ENCODE results near the gene CDC42EP2.

The CDC42EP2 gene

DNA sequence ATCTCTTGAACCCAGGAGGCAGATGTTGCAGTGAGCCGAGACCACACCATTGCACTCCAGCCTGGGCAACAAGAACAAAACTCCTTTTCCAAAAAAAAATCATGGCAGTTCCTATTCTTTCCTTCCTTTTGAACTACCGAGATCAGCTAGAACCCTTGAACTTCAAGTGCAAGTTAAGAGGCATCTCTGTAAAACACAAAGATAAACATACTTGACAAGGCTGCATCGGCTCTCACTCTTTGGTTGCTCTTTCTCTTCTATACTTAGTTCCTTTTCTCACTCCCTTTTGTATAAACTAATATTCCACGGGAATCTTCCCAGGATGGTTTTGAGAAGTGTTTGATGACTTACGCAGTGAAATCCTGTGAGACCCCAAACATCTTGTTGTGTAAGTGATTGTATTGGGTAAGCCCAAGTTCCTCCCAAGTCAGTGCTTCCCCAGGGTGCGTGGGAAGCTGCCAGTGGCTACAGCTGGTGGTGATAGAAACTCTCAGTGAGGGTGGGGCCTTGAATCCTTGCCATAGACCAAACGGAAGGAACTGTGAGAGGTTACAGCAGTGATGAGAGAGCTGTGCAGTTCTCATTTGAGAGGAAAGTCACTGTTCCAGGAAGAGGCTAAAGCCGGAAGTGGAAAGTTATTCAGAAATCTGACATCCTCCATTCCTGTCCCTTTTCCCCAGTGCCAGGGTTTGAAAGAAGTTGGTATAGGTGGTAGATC is 24.1 kb upstream of the CDC42EP2 start:
- H2AFZ ChIP-seq (ENCODE audit: low read depth, low read length), result no peak overlapping the region
- H2BK15ac ChIP-seq (ENCODE audit: low read depth, poor library complexity, severe bottlenecking), result no peak overlapping the region
- 16% methylated on average over 6 of the region's 8 CpGs for WGBS
- H2AK5ac ChIP-seq (ENCODE audit: low read length, severe bottlenecking), result no peak overlapping the region
- no peaks in the 10 kb centered on the region for H3K9me3 ChIP-seq (ENCODE audit: control insufficient read depth, low read length)
- H3K14ac ChIP-seq (ENCODE audit: low read length in 2 of 2), result no peak overlapping the region
- peaks cover 19 to 38% of the 10 kb centered on the region in 2 experiments for H3K36me3 ChIP-seq (ENCODE audit: control insufficient read depth in 1 of 2, insufficient read depth in 2 of 2, low read depth in 1 of 2, low read length in 2 of 2)
- H3K27ac ChIP-seq (ENCODE audit: low read length, poor library complexity, severe bottlenecking), result peak overlapping the region; percentile 97
- H3K9ac ChIP-seq (ENCODE audit: low read length), result peak overlapping the region; percentile 83
- H3K4me1 ChIP-seq (ENCODE audit: control insufficient read depth, insufficient read depth, low read depth, low read length), result peaks cover 13% of the 10 kb centered on the region
- peak overlapping the region; percentile 74 for H2BK120ac ChIP-seq (ENCODE audit: low read depth, low read length)
- peak; percentile 100 for DNase-seq
- H2BK5ac ChIP-seq (ENCODE audit: low read depth, low read length, poor library complexity, severe bottlenecking), result no peak overlapping the region
- no peak overlapping the region for H4K91ac ChIP-seq (ENCODE audit: low read length)
- no peak overlapping the region for H3K23ac ChIP-seq (ENCODE audit: low read length in 2 of 2)
- peak overlapping the region; percentile 78 for H4K8ac ChIP-seq (ENCODE audit: low read length)
- H3K4me3 ChIP-seq (ENCODE audit: insufficient read depth in 1 of 2, low read depth in 1 of 2, low read length in 2 of 2), result peak overlapping the region in 1 of 2 experiments; percentile 52
- peak overlapping the region in 1 of 2 experiments; percentile 79 for H3K18ac ChIP-seq (ENCODE audit: low read depth in 1 of 2, low read length in 2 of 2)
- no peaks in the 10 kb centered on the region for H3K27me3 ChIP-seq (ENCODE audit: control insufficient read depth in 1 of 2, insufficient read depth in 1 of 2, low read length in 2 of 2)
- no peak overlapping the region for H3K4ac ChIP-seq (ENCODE audit: low read depth in 1 of 2, low read length in 2 of 2)
- peaks cover 4% of the 10 kb centered on the region for H3K79me1 ChIP-seq (replicated peaks; ENCODE audit: low read length, poor library complexity, severe bottlenecking)
- H3K4me2 ChIP-seq (ENCODE audit: low read length, poor library complexity, severe bottlenecking), result no peak overlapping the region
- no peak overlapping the region for H2BK12ac ChIP-seq (ENCODE audit: low read length in 2 of 2)

DNA sequence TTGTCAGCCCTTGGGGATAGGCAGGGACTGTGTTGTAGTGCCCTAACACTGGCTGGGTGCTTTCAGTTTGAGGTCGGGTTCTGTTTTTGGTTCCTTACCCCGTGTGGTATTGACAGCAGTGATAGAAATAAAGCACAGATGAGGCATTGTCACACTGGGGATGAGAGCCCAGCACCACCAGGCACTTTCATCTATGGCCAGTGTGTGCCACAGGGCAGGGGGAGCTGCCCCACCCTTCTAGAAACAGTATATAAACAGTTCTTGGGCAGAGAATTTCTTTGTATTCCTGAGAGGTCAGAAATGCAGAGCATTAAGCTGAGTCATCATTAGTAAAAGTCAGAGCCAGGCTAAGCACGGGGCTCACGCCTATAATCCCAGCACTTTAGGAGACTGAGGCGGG is 23.1 kb upstream of the CDC42EP2 start:
- H2BK120ac ChIP-seq (ENCODE audit: low read depth, low read length), result peak overlapping the region; percentile 74
- no peaks in the 10 kb centered on the region for H3K27me3 ChIP-seq (ENCODE audit: control insufficient read depth in 1 of 2, insufficient read depth in 1 of 2, low read length in 2 of 2)
- H3K36me3 ChIP-seq (ENCODE audit: control insufficient read depth in 1 of 2, insufficient read depth in 2 of 2, low read depth in 1 of 2, low read length in 2 of 2), result peaks cover 23 to 41% of the 10 kb centered on the region in 2 experiments
- no peak overlapping the region for H2BK15ac ChIP-seq (ENCODE audit: low read depth, poor library complexity, severe bottlenecking)
- H3K4ac ChIP-seq (ENCODE audit: low read depth in 1 of 2, low read length in 2 of 2), result peak overlapping the region; percentile 51 to 92
- H3K27ac ChIP-seq (ENCODE audit: low read length, poor library complexity, severe bottlenecking), result peak overlapping the region; percentile 97
- H3K4me2 ChIP-seq (ENCODE audit: low read length, poor library complexity, severe bottlenecking), result peak overlapping the region; percentile 41
- H3K18ac ChIP-seq (ENCODE audit: low read depth in 1 of 2, low read length in 2 of 2), result peak overlapping the region; percentile 79 to 93
- H4K91ac ChIP-seq (ENCODE audit: low read length), result peak overlapping the region; percentile 81
- H2AFZ ChIP-seq (ENCODE audit: low read depth, low read length), result no peak overlapping the region
- WGBS, result 40% methylated on average over 2 of the region's 5 CpGs
- H4K8ac ChIP-seq (ENCODE audit: low read length), result peak overlapping the region; percentile 93
- peak overlapping the region in 1 of 2 experiments; percentile 15 for H3K4me3 ChIP-seq (ENCODE audit: insufficient read depth in 1 of 2, low read depth in 1 of 2, low read length in 2 of 2)
- H3K4me1 ChIP-seq (ENCODE audit: control insufficient read depth, insufficient read depth, low read depth, low read length), result peaks cover 13% of the 10 kb centered on the region
- H3K9ac ChIP-seq (ENCODE audit: low read length), result peak overlapping the region; percentile 83
- H2BK5ac ChIP-seq (ENCODE audit: low read depth, low read length, poor library complexity, severe bottlenecking), result peak overlapping the region; percentile 75
- peak overlapping the region in 1 of 2 experiments; percentile 64 for H3K14ac ChIP-seq (ENCODE audit: low read length in 2 of 2)
- H3K9me3 ChIP-seq (ENCODE audit: control insufficient read depth, low read length), result no peaks in the 10 kb centered on the region
- no peak overlapping the region for H3K23ac ChIP-seq (ENCODE audit: low read length in 2 of 2)
- peak overlapping the region; percentile 97 to 100 for H2BK12ac ChIP-seq (ENCODE audit: low read length in 2 of 2)
- peaks cover 4% of the 10 kb centered on the region for H3K79me1 ChIP-seq (replicated peaks; ENCODE audit: low read length, poor library complexity, severe bottlenecking)
- H2AK5ac ChIP-seq (ENCODE audit: low read length, severe bottlenecking), result peak overlapping the region; percentile 61
- peak; percentile 83 for DNase-seq

- Histone ChIP-seq H4K91ac (ENCODE audit: low read length) (peak overlapping the region; percentile 52), H3K4me2 (ENCODE audit: low read length, poor library complexity, severe bottlenecking) (no peak overlapping the region), H3K27ac (ENCODE audit: low read length, poor library complexity, severe bottlenecking) (peak overlapping the region; percentile 97), H3K14ac (ENCODE audit: low read length in 2 of 2) (no peak overlapping the region), H2BK120ac (ENCODE audit: low read depth, low read length) (no peak overlapping the region), H3K79me1 (replicated peaks; ENCODE audit: low read length, poor library complexity, severe bottlenecking) (peaks cover 3% of the 10 kb centered on the region), H2AFZ (ENCODE audit: low read depth, low read length) (no peak overlapping the region), H3K18ac (ENCODE audit: low read depth in 1 of 2, low read length in 2 of 2) (peak overlapping the region; percentile 79 to 88), H4K8ac (ENCODE audit: low read length) (peak overlapping the region; percentile 14), H2BK5ac (ENCODE audit: low read depth, low read length, poor library complexity, severe bottlenecking) (no peak overlapping the region), H2AK5ac (ENCODE audit: low read length, severe bottlenecking) (peak overlapping the region; percentile 89), H2BK12ac (ENCODE audit: low read length in 2 of 2) (peak overlapping the region in 1 of 2 experiments; percentile 95), H3K4me1 (ENCODE audit: control insufficient read depth, insufficient read depth, low read depth, low read length) (peaks cover 17% of the 10 kb centered on the region), H3K36me3 (ENCODE audit: control insufficient read depth in 1 of 2, insufficient read depth in 2 of 2, low read depth in 1 of 2, low read length in 2 of 2) (peaks cover 28 to 30% of the 10 kb centered on the region in 2 experiments), H3K23ac (ENCODE audit: low read length in 2 of 2) (no peak overlapping the region), H3K9me3 (ENCODE audit: control insufficient read depth, low read length) (no peaks in the 10 kb centered on the region), H2BK15ac (ENCODE audit: low read depth, poor library complexity, severe bottlenecking) (peak overlapping the region; percentile 33), H3K4ac (ENCODE audit: low read depth in 1 of 2, low read length in 2 of 2) (peak overlapping the region; percentile 47 to 81), H3K27me3 (ENCODE audit: control insufficient read depth in 1 of 2, insufficient read depth in 1 of 2, low read length in 2 of 2) (no peaks in the 10 kb centered on the region), H3K9ac (ENCODE audit: low read length) (peak overlapping the region; percentile 83), H3K4me3 (ENCODE audit: insufficient read depth in 1 of 2, low read depth in 1 of 2, low read length in 2 of 2) (no peak overlapping the region)
- WGBS, result 95% methylated on average over 5 of the region's 5 CpGs
- peak; percentile 42 for DNase-seq
These were observed 21.8 kb upstream of the CDC42EP2 start for GRCh38 chr11:65292890-65293289.

GRCh38 chr11:65293909-65294381 is 20.7 kb upstream of the CDC42EP2 start:
- H3K27me3 ChIP-seq (ENCODE audit: control insufficient read depth in 1 of 2, insufficient read depth in 1 of 2, low read length in 2 of 2), result no peaks in the 10 kb centered on the region
- H2AK5ac ChIP-seq (ENCODE audit: low read length, severe bottlenecking), result peak overlapping the region; percentile 56
- no peak overlapping the region for H2BK120ac ChIP-seq (ENCODE audit: low read depth, low read length)
- H3K9ac ChIP-seq (ENCODE audit: low read length), result no peak overlapping the region
- H2BK12ac ChIP-seq (ENCODE audit: low read length in 2 of 2), result peak overlapping the region; percentile 55 to 90
- no peak overlapping the region for H2BK15ac ChIP-seq (ENCODE audit: low read depth, poor library complexity, severe bottlenecking)
- H2AFZ ChIP-seq (ENCODE audit: low read depth, low read length), result no peak overlapping the region
- no peak overlapping the region for H3K4me2 ChIP-seq (ENCODE audit: low read length, poor library complexity, severe bottlenecking)
- H3K9me3 ChIP-seq (ENCODE audit: control insufficient read depth, low read length), result no peaks in the 10 kb centered on the region
- peaks cover 26% of the 10 kb centered on the region for H3K4me1 ChIP-seq (ENCODE audit: control insufficient read depth, insufficient read depth, low read depth, low read length)
- H3K23ac ChIP-seq (ENCODE audit: low read length in 2 of 2), result no peak overlapping the region
- peaks cover 3% of the 10 kb centered on the region for H3K79me1 ChIP-seq (replicated peaks; ENCODE audit: low read length, poor library complexity, severe bottlenecking)
- WGBS, result 73% methylated on average over 10 of the region's 10 CpGs
- peak overlapping the region in 1 of 2 experiments; percentile 5 for H3K18ac ChIP-seq (ENCODE audit: low read depth in 1 of 2, low read length in 2 of 2)
- peak overlapping the region; percentile 55 for H4K8ac ChIP-seq (ENCODE audit: low read length)
- H3K14ac ChIP-seq (ENCODE audit: low read length in 2 of 2), result no peak overlapping the region
- peak; percentile 65 for DNase-seq
- H2BK5ac ChIP-seq (ENCODE audit: low read depth, low read length, poor library complexity, severe bottlenecking), result no peak overlapping the region
- peak overlapping the region; percentile 86 for H4K91ac ChIP-seq (ENCODE audit: low read length)
- H3K36me3 ChIP-seq (ENCODE audit: control insufficient read depth in 1 of 2, insufficient read depth in 2 of 2, low read depth in 1 of 2, low read length in 2 of 2), result peaks cover 28 to 32% of the 10 kb centered on the region in 2 experiments
- no peak overlapping the region for H3K27ac ChIP-seq (ENCODE audit: low read length, poor library complexity, severe bottlenecking)
- no peak overlapping the region for H3K4me3 ChIP-seq (ENCODE audit: insufficient read depth in 1 of 2, low read depth in 1 of 2, low read length in 2 of 2)
- H3K4ac ChIP-seq (ENCODE audit: low read depth in 1 of 2, low read length in 2 of 2), result peak overlapping the region in 1 of 2 experiments; percentile 48

Measured in mesenchymal stem cell (in vitro differentiated cells and primary cell).